ENCODE data around the gene CUEDC1.

Gene CUEDC1

GRCh38 chr17:57867126-57867525 lies 88.1 kb downstream of the CUEDC1 start:
- in situ Hi-C loops (cut with HindIII; ENCODE audit: low pct_ligation_motif_present, low sequenced_read_pairs), result no loop called here
- H3K27me3 ChIP-seq (replicated peaks), result no peaks in the 10 kb centered on the region
- TF ChIP-seq CTCF (IDR thresholded peaks at IDR 0.05; ENCODE audit: low read depth, low read length, missing control alignments), result no peak
- peaks cover 4% of the 10 kb centered on the region for H3K36me3 ChIP-seq (replicated peaks)
- no peak overlapping the region for H3K27ac ChIP-seq
- no peak overlapping the region for H3K4me3 ChIP-seq (ENCODE audit: low read depth, low read length)
- no peak for DNase-seq

GRCh38 chr17:57866723-57867122 lies 88.5 kb downstream of the CUEDC1 start:
- H3K4me3 ChIP-seq (ENCODE audit: low read depth, low read length), result no peak overlapping the region
- no peak overlapping the region for H3K27ac ChIP-seq
- H3K27me3 ChIP-seq (replicated peaks), result no peaks in the 10 kb centered on the region
- in situ Hi-C loops (cut with HindIII; ENCODE audit: low pct_ligation_motif_present, low sequenced_read_pairs), result no loop called here
- no peak for DNase-seq
- H3K36me3 ChIP-seq (replicated peaks), result peaks cover 3% of the 10 kb centered on the region
- TF ChIP-seq CTCF (IDR thresholded peaks at IDR 0.05; ENCODE audit: low read depth, low read length, missing control alignments), result no peak

- peaks cover 3% of the 10 kb centered on the region for H3K36me3 ChIP-seq (replicated peaks)
- DNase-seq, result no peak
- no peak overlapping the region for H3K27ac ChIP-seq
- no peaks in the 10 kb centered on the region for H3K27me3 ChIP-seq (replicated peaks)
- no peak overlapping the region for H3K4me3 ChIP-seq (ENCODE audit: low read depth, low read length)
- in situ Hi-C loops (cut with HindIII; ENCODE audit: low pct_ligation_motif_present, low sequenced_read_pairs), result no loop called here
- TF ChIP-seq CTCF (IDR thresholded peaks at IDR 0.05; ENCODE audit: low read depth, low read length, missing control alignments), result no peak
Measured at GRCh38 chr17:57866319-57866718, 88.9 kb downstream of the CUEDC1 start.

- no peaks in the 10 kb centered on the region for H3K27me3 ChIP-seq (replicated peaks)
- no peak overlapping the region for H3K27ac ChIP-seq
- DNase-seq, result no peak
- H3K36me3 ChIP-seq (replicated peaks), result peaks cover 3% of the 10 kb centered on the region
- no peak for TF ChIP-seq CTCF (IDR thresholded peaks at IDR 0.05; ENCODE audit: low read depth, low read length, missing control alignments)
- H3K4me3 ChIP-seq (ENCODE audit: low read depth, low read length), result no peak overlapping the region
- in situ Hi-C loops (cut with HindIII; ENCODE audit: low pct_ligation_motif_present, low sequenced_read_pairs), result no loop called here
Measured at GRCh38 chr17:57864273-57864672, 90.9 kb downstream of the CUEDC1 start.

GRCh38 chr17:57862694-57863667 lies 92.2 kb downstream of the CUEDC1 start:
- in situ Hi-C loops (cut with HindIII; ENCODE audit: low pct_ligation_motif_present, low sequenced_read_pairs), result no loop called here
- TF ChIP-seq CTCF (IDR thresholded peaks at IDR 0.05; ENCODE audit: low read depth, low read length, missing control alignments), result no peak
- Histone ChIP-seq H3K27me3 (replicated peaks) (no peaks in the 10 kb centered on the region), H3K4me3 (ENCODE audit: low read depth, low read length) (no peak overlapping the region), H3K36me3 (replicated peaks) (peaks cover 3% of the 10 kb centered on the region), H3K27ac (no peak overlapping the region)
- no peak for DNase-seq

All from brain microvascular endothelial cell (primary cell).